Panc1 (cell line): ENCODE measurements around the gene RRP8. TPM values are rescaled to one million over a fixed set of nuclear protein-coding genes. Genes with fewer than 3 reads are reported as not detected.

ENCODE experiments used
- ATAC-seq: fragments of 200-7000 bp; cut with Tn5 transposase; 2 replicates; pipeline ENCODE4 v1.9.1; 2020; ENCODE audit warnings: mild to moderate bottlenecking, moderate library complexity
- BruUV-seq: library from RNA; stranded (reverse); fragments of 400-500 nt; replicated peaks from 2 replicates; lab custom pipeline; 2021; lab: Mats Ljungman, UMichigan
- CTCF ChIA-PET: fragments of 300-600 bp; sonication (Branson Sonifier 250); formaldehyde crosslinking; loops from one replicate; lab custom pipeline; 2022; ENCODE audit warnings: antibody characterized with exemption; lab: Charles Lee
- POLR2A ChIA-PET: fragments of 300-600 bp; sonication (Branson Sonifier 250); formaldehyde crosslinking; loops from one replicate; lab custom pipeline; 2022; ENCODE audit warnings: antibody characterized with exemption; lab: Charles Lee
- DNase-seq: peaks from one replicate; pipeline ENCODE4 v3.0.0-alpha.2; 2010; ENCODE audit warnings: low read depth, low spot score
- H3K27ac ChIP-seq: 2 replicates; pipeline ENCODE4 v1.5.1; 2011; ENCODE audit warnings: mild to moderate bottlenecking, low read length, inconsistent platforms
- H3K27me3 ChIP-seq: fragments of 200-500 bp; sonication (Bioruptor generic); 2 replicates; pipeline ENCODE4 v1.6.0; 2014; ENCODE audit warnings: low read length, inconsistent platforms; ENCODE audit not compliant: control insufficient read depth, insufficient read depth
- H3K36me3 ChIP-seq: fragments of 200-500 bp; sonication (Bioruptor generic); 2 replicates; pipeline ENCODE4 v1.5.1; 2014; ENCODE audit warnings: inconsistent platforms, mild to moderate bottlenecking, low read length, moderate library complexity; ENCODE audit not compliant: control insufficient read depth, insufficient read depth
- H3K4me1 ChIP-seq: 2 replicates; pipeline ENCODE4 v1.5.1; 2011; ENCODE audit warnings: inconsistent platforms, mild to moderate bottlenecking, low read length, moderate library complexity; ENCODE audit not compliant: control insufficient read depth, insufficient read depth
- H3K4me3 ChIP-seq, 2 experiments: 2 replicates each; pipeline ENCODE4 v1.5.1; 2011 to 2012; ENCODE audit warnings: low read depth in 2 of 2, low read length in 2 of 2, mild to moderate bottlenecking in 2 of 2, inconsistent platforms in 1 of 2, moderate library complexity in 1 of 2
- H3K9me3 ChIP-seq: fragments of 200-500 bp; sonication (Bioruptor generic); 2 replicates; pipeline ENCODE4 v1.5.1; 2014; ENCODE audit warnings: low read depth, mild to moderate bottlenecking, inconsistent platforms, low read length, moderate library complexity; ENCODE audit not compliant: control insufficient read depth, insufficient read depth
- CTCF ChIP-seq: fragments of 450-650 bp; IDR thresholded peaks from 2 replicates; pipeline ENCODE4 v1.5.1; 2017; ENCODE audit warnings: mild to moderate bottlenecking
- POLR2AphosphoS5 ChIP-seq: IDR thresholded peaks from 2 replicates; pipeline ENCODE4 v1.6.1; 2012; ENCODE audit warnings: mild to moderate bottlenecking, low read depth, low read length, moderate library complexity
- REST ChIP-seq, 2 experiments: IDR thresholded peaks; 2 replicates each; pipeline ENCODE4 v1.6.1; 2011 to 2012; ENCODE audit warnings: low read depth in 2 of 2, control low read depth in 1 of 2, low read length in 1 of 2, mild to moderate bottlenecking in 1 of 2, moderate library complexity in 1 of 2; ENCODE audit not compliant: insufficient read depth in 1 of 2
- SIN3A ChIP-seq: IDR thresholded peaks from 2 replicates; pipeline ENCODE4 v1.6.1; 2012; ENCODE audit warnings: low read depth, mild to moderate bottlenecking, low read length, moderate library complexity, borderline replicate concordance; ENCODE audit not compliant: insufficient read depth
- TCF7L2 ChIP-seq: IDR thresholded peaks from 2 replicates; pipeline ENCODE4 v1.6.1; 2011; ENCODE audit warnings: mild to moderate bottlenecking, low read depth, low read length, inconsistent platforms
- in situ Hi-C: cut with HindIII; loops from 2 replicates; pipeline ENCODE4 v1.10.0; 2016; ENCODE audit warnings: low sequenced_read_pairs, low pct_unique_long_range_greater_than_20kb
- intact Hi-C: fragments of 100-400 bp; cut with micrococcal nuclease; formaldehyde crosslinking; loops from one replicate; pipeline ENCODE4 v1.10.0; 2022; ENCODE audit not compliant: unreplicated experiment
- total RNA-seq: library from RNA; stranded (reverse); gene quantifications from one replicate; pipeline ENCODE4 v1.2.1, GENCODE V29; 2021; ENCODE audit not compliant: unreplicated experiment

RRP8 gene
- total RNA-seq, 1 experiment from 2014 or later: 23.1 TPM

GRCh38 chr11:6609502-6610015, 6.1 kb upstream of the RRP8 start:
- ChIA-PET POLR2A (no interaction called here), CTCF (interaction anchor here (1.0 kb wide), 1 partner anchor 78 kb away, joined by 3 read pairs; no protein-coding TSS in a partner anchor)
- peaks cover 56% of the 10 kb centered on the region for H3K4me1 ChIP-seq
- peak overlapping the region; percentile 14; the same call in 1 of the 2 replicates for H3K27ac ChIP-seq
- H3K36me3 ChIP-seq: peaks cover 29% of the 10 kb centered on the region
- ATAC-seq (no peak), DNase-seq (no peak)
- in situ Hi-C loops (no loop called here), intact Hi-C loops (loop anchor here (5.0 to 10.0 kb wide), 2 partner anchors 73 to 235 kb away; partner anchors contain the start of gene MRPL17)
- H3K4me3 ChIP-seq: no peak overlapping the region
- H3K9me3 ChIP-seq: no peaks in the 10 kb centered on the region
- BruUV-seq: no TSS peak
- TF ChIP-seq REST (IDR thresholded peaks at IDR 0.05; ENCODE audit: insufficient read depth in 1 of 2, low read depth in 2 of 2, low read length in 1 of 2) (no peak), POLR2AphosphoS5 (peak; percentile 52), TCF7L2 (no peak)
- no peaks in the 10 kb centered on the region for H3K27me3 ChIP-seq

- Histone ChIP-seq H3K4me1 (peaks cover 56% of the 10 kb centered on the region), H3K27ac (peak overlapping the region; percentile 14; the same call in 1 of the 2 replicates), H3K27me3 (no peaks in the 10 kb centered on the region), H3K36me3 (peaks cover 29% of the 10 kb centered on the region), H3K9me3 (no peaks in the 10 kb centered on the region), H3K4me3 (no peak overlapping the region)
- in situ Hi-C loops (no loop called here), intact Hi-C loops (loop anchor here (10.0 kb wide), 1 partner anchor 234 kb away; no protein-coding TSS in a partner anchor)
- ATAC-seq (no peak), DNase-seq (no peak)
- ChIA-PET CTCF (interaction anchor here (1.0 kb wide), 1 partner anchor 78 kb away, joined by 3 read pairs; no protein-coding TSS in a partner anchor), POLR2A (no interaction called here)
- BruUV-seq: TSS peak; percentile 6
- peak; percentile 48 for TF ChIP-seq POLR2AphosphoS5
- no peak for TF ChIP-seq SIN3A
- TF ChIP-seq CTCF: no peak
- no peak for TF ChIP-seq TCF7L2
- no peak for TF ChIP-seq REST (IDR thresholded peaks at IDR 0.05; ENCODE audit: insufficient read depth in 1 of 2, low read depth in 2 of 2, low read length in 1 of 2)
These were observed 5.5 kb upstream of the RRP8 start for GRCh38 chr11:6608726-6609501.
